NAMALWA (cell line): ENCODE results near the gene KLHL42.
"Not testable (repeated sequence)": the region's sequence is repeated elsewhere in the genome, so short reads cannot be mapped to it uniquely, and the experiment has no call there.

Experiments
- DNase-seq: peaks from one replicate; pipeline ENCODE4 v3.0.0-alpha.2; 2015; ENCODE audit warnings: low spot score

The KLHL42 gene

GRCh38 chr12:27817766-27818165 is 37.7 kb downstream of the KLHL42 start:
- no peak for DNase-seq

- no peak for DNase-seq
Observed at GRCh38 chr12:27818401-27818918, 38.4 kb downstream of the KLHL42 start.

DNA sequence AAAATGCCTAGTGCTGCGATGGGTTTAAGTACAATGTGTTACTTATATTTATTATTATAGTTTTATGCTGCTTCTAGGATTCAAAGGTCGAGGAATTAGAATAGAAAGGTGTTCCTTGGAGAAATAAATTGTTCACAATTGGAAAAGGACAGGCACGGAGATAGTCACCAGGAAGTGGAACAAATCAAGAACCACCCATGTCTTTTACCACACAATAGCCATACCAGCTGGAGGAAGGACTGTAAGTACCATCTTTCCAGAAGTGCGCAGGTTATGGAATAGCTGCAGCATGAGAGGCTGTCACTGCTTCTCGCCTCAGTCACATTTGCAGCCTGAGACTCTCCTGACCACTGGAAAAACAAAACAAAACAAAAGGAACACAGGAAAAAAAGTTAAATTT is 40.5 kb downstream of the KLHL42 start:
- no peak for DNase-seq

DNA sequence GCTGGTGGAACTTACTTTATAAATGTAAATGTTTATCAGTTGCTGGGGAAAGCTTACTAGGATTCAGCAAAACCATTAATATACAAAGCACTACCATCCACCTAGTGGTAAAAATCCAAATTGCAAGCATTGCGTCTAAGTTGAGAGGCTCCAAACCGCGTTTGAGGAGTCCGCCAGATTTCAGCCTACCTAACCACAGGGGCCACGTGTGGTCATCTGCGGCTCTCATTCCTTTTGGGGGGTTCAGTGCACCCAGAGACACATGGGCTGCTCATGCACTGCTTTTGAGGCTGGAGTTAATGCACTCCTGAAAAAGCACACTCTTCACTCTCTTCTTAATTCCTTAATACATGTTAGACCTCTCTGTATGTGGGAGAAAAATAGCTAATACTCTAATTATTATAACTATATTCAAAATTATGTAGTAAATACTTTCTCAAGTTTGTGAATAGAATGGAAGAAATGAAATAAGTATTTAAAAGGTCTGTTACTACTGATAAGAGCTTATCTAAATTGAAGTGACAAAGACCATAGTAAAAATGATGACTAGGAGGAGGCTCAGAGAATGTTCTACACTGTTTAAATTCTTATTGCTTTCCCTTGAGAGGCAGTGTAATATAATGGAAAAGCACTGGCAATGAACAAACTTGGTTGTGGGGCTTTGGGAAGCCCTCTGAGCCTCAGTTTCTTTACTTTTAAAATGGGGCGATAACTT is 41.4 kb downstream of the KLHL42 start:
- peak; percentile 91 for DNase-seq

GRCh38 chr12:27822076-27822712 is 42.2 kb downstream of the KLHL42 start:
- DNase-seq = peak; percentile 49

- no peak for DNase-seq
Observed at GRCh38 chr12:27823038-27823437, 43.0 kb downstream of the KLHL42 start.

- peak; percentile 69 for DNase-seq
Observed at GRCh38 chr12:27824126-27824842, 44.3 kb downstream of the KLHL42 start.

DNA sequence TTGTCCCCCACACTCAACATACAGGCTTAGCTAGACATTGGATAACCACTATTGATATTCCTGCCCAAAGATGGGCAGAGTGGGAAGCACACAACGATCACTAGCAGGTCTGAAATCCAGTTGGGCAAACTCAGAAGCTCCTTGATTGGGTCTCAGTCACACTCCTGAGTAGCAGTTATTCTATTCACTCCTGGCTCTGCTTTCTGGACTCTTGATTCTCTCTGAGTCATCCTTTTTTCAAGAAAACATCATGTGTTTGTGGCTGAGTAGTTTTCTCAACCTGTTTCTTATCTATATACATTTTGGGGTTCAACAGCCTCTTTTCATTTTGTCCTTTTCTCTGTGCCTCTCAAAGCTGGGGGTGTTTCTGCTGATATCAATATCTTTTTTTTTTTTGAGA is 46.0 kb downstream of the KLHL42 start:
- DNase-seq = no peak

GRCh38 chr12:27828196-27828595 is 48.2 kb downstream of the KLHL42 start:
- DNase-seq = no peak

- DNase-seq = no peak
Observed at GRCh38 chr12:27838543-27839185, 58.6 kb downstream of the KLHL42 start.

- DNase-seq = peak; percentile 43
Observed at GRCh38 chr12:27840229-27840999, 60.4 kb downstream of the KLHL42 start.

DNA sequence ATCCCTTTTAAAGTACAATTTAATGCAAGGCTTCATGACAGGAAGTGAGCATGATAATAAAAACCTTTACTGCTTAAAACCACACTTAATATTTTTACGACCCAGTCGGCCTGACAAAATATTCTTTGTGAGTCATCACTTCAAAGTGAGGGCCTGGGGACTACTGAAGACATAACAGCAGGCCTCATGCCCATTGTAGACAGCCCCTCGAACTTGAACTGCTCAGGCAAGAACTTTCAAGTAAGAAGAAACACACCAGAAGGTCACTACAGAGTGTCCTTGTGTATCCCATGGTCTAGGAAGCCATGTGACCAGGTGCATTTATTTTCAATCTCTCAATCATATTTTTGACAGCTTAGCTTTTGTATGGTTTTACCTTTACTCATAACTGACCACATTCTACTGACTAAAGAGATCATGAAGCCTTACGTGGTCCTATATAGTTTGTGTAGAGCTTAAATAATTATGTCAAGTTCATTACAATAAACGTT is 61.4 kb downstream of the KLHL42 start:
- no peak for DNase-seq

- DNase-seq = no peak
Observed at GRCh38 chr12:27843714-27844245, 63.7 kb downstream of the KLHL42 start.

DNA sequence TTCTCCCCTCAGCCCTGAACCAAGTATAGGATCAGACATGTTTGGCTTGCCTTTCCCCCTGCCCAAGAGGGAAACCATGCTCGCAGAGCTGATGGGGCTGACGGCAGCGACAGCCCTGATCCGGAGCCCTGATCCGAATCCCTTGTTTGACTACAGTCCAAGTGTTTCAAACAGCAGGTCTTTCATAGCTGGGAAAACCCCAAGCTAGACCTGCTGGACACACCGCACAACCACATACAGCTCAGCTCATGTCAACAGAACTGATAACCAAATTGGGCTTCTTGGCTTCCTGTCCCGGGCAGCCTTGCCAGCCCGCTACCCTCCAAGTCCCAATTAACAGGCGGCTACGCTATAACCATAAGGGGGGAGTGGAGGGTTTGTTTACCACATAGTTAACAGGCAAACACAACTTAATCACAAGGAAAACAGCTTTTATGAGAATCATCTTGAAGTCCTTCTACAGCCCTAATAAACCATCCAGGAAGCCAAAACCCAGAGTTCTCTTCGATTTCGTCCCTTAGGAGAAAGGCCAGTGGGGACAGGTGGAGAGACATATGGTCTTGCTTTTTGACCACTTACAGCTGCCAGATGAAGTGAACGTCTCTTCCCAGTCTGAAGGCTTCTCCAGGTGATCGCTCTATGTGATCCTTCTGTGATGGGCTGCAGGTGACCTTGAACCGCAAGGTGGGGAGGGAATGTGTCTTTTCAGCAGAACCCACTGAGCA is 64.5 kb downstream of the KLHL42 start:
- DNase-seq = no peak

DNA sequence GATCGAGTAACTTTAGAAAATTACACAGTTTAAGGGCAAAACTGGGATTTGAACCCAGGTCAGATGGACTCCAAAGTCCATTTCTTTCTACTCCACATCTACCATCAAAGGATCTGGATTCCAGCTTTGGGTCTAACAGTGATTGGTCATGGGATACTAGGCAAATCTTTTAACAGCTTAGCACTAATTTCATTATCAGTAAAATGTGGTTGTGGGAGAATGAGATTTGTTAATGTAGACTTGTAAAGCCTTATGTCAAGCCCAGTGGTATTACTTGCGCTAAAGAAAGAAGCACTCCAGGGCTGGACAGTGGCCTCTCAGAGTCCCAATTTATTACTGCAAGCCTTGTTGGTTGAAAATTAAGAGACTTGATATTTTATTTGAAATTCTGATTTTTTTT is 65.2 kb downstream of the KLHL42 start:
- no peak for DNase-seq

DNA sequence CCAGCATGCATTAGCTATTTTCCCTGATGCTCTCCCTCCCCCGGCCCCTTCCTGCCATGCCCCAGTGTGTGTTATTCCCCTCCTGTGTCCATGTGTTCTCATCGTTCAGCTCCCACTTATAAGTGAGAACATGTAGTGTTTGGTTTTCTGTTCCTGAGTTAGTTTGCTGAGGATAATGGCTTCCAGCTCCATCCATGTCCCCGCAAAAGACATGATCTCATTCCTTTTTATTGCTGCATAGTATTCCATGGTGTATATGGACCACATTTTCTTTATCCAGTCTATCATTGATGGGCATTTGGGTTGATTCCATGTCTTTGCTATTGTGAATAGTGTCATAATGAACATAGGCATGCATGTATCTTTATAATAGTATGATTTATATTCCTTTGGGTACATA is 65.7 kb downstream of the KLHL42 start:
- not testable (repeated sequence) for DNase-seq

DNA sequence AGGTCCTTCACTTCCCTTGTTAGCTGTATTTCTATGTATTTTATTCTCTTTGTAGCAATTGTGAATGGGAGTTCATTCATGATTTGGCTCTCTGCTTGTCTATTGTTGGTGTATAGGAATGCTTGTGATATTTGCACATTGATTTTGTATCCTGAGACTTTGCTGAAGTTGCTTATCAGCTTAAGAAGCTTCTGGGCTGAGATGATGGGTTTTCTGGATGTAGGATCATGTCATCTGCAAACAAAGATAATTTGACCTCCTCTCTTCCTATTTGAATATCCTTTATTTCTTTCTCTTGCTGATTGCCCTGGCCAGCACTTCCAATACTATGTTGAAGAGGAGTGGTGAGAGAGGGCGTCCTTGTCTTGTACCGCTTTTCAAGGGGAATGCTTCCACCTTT is 67.3 kb downstream of the KLHL42 start:
- not testable (repeated sequence) for DNase-seq

DNA sequence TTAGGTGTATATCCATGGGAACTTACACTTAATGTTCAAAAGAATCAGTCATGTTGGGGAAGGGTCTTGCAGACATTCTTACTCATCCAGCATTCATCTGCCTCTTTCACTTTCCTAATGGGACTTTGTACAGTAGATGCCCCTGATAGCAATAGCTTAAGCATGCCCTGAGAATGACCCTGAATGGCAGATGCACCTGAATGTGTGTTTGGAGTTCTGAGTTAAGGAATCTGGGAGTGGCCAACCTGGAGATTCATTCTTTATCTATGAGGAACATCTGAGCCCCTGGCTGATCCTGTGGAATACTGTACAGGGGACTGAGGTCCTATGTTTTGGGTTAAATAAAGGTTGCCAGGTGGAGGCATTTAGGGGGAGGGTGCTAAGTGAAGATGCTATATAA is 71.3 kb downstream of the KLHL42 start:
- no peak for DNase-seq

- DNase-seq = no peak
Observed at GRCh38 chr12:27852117-27852516, 72.1 kb downstream of the KLHL42 start.
